GM12875 (cell line): ENCODE measurements around the gene MPZL1.

Experiments
- H3K4me3 ChIP-seq: one replicate; pipeline ENCODE4 v1.5.1; 2011; ENCODE audit warnings: low read depth, low read length, control low read depth
- TF ChIP-seq, protein P1 (sequence below): IDR thresholded peaks from 2 replicates; pipeline ENCODE4 v1.5.1; 2011; ENCODE audit warnings: low read depth, mild to moderate bottlenecking, control low read depth, inconsistent platforms, low read length, moderate library complexity, borderline replicate concordance; ENCODE audit not compliant: insufficient read depth

Gene MPZL1

DNA sequence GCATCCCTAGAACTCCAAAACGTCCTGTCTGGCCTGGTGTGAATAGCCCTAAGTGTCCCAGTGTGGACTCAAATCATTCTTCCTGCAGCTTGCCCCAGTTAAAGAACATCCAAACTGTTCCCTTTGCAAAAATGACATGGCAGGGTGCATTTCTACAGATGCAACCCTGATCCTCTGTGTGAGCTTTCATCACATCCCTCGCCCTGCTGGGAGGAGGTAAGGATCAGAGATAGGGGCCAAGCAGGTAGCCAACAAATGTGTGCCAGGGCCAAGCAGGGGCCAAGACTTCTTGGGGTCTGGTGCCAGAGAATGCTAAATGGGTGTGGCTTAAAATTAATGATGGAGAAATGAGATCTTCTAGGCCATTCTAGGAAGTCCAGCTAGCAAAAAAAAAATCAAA lies 27.1 kb upstream of the MPZL1 start:
- no peak overlapping the region for H3K4me3 ChIP-seq
- TF ChIP-seq, protein P1, sequence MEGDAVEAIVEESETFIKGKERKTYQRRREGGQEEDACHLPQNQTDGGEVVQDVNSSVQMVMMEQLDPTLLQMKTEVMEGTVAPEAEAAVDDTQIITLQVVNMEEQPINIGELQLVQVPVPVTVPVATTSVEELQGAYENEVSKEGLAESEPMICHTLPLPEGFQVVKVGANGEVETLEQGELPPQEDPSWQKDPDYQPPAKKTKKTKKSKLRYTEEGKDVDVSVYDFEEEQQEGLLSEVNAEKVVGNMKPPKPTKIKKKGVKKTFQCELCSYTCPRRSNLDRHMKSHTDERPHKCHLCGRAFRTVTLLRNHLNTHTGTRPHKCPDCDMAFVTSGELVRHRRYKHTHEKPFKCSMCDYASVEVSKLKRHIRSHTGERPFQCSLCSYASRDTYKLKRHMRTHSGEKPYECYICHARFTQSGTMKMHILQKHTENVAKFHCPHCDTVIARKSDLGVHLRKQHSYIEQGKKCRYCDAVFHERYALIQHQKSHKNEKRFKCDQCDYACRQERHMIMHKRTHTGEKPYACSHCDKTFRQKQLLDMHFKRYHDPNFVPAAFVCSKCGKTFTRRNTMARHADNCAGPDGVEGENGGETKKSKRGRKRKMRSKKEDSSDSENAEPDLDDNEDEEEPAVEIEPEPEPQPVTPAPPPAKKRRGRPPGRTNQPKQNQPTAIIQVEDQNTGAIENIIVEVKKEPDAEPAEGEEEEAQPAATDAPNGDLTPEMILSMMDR = no peak

GRCh38 chr1:167695147-167695546 lies 26.6 kb upstream of the MPZL1 start:
- no peak overlapping the region for H3K4me3 ChIP-seq
- TF ChIP-seq, protein P1 = no peak

DNA sequence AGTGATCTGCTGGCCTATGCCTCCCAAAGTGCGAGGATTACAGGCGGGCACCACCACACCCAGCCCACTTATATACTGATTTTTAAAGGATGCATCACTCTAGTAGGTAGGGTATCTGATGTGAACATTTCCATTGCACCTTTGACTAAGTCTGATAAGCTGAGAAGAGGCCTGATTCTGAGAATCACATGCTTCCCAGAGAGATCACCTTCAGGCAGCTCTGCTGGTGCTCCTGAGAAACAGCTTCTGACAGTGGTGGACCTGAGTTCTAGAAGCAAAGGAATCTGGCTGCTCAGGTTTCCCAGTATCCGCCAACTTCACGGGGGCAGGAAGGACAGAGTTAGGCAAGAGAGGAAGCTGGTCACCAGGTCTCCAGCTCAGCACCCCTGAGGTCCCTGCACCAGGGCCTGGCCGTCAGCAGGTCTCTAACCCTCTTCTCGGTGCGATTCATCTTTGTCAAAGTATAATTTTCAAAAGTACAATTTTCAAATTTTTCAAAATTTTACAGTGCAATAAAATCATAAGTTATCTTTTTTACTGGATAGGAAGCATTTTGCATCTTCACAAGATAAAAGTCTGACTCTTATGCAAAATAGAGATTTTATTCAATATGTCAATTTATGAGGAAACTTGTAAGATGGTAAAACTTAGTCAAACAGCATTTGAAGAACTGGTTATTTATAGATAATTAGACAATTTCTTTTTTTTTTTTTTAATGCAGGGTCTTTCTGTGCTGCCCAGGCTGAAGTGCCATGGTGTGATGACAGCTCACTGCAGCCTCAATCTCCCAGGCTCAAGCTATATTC lies 25.8 kb upstream of the MPZL1 start:
- TF ChIP-seq, protein P1 = no peak
- H3K4me3 ChIP-seq = no peak overlapping the region

GRCh38 chr1:167697667-167698141 lies 24.1 kb upstream of the MPZL1 start:
- TF ChIP-seq, protein P1 = no peak
- H3K4me3 ChIP-seq = no peak overlapping the region

GRCh38 chr1:167698313-167698712 lies 23.5 kb upstream of the MPZL1 start:
- H3K4me3 ChIP-seq = no peak overlapping the region
- TF ChIP-seq, protein P1 = no peak

DNA sequence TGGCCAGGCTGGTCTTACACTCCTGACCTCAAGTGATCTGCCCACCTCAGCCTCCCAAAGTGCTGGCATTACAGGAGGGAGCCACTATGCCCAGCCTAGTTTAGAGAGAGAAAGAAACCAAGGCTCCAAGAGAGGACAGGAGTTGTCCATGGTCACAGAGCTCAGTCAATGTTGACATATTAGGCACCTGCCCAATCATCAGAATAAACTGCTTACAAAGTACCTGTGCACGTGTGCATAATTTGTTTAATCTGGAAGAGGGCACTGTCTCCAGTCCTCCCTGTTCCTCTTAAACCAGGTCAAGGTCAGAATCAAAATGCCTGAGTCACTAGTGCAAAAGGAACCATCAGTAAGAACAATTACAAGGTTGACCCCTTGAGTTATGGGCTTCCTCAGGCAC lies 20.3 kb upstream of the MPZL1 start:
- H3K4me3 ChIP-seq = no peak overlapping the region
- TF ChIP-seq, protein P1 = no peak

GRCh38 chr1:167703557-167703956 lies 18.2 kb upstream of the MPZL1 start:
- TF ChIP-seq, protein P1 = no peak
- no peak overlapping the region for H3K4me3 ChIP-seq
